SK-N-SH treated with all-trans-retinoic acid at 6 μM for 48 hours (cell line): ENCODE results near the gene PROM2.

Experiments used
- CSDC2 ChIP-seq: fragments of 250-450 bp; sonication (Bioruptor Pico); IDR thresholded peaks from 2 replicates; pipeline ENCODE4 v1.5.0; 2020; ENCODE audit warnings: mild to moderate bottlenecking, moderate library complexity
- RARB ChIP-seq: fragments of 250-450 bp; sonication (Bioruptor Pico); IDR thresholded peaks from 2 replicates; pipeline ENCODE4 v1.8.0; 2021; ENCODE audit warnings: mild to moderate bottlenecking, moderate library complexity
- TOX ChIP-seq: fragments of 250-450 bp; sonication (Bioruptor Pico); IDR thresholded peaks from 2 replicates; pipeline ENCODE4 v1.8.0; 2021; ENCODE audit warnings: mild to moderate bottlenecking, moderate library complexity, borderline replicate concordance

DNA sequence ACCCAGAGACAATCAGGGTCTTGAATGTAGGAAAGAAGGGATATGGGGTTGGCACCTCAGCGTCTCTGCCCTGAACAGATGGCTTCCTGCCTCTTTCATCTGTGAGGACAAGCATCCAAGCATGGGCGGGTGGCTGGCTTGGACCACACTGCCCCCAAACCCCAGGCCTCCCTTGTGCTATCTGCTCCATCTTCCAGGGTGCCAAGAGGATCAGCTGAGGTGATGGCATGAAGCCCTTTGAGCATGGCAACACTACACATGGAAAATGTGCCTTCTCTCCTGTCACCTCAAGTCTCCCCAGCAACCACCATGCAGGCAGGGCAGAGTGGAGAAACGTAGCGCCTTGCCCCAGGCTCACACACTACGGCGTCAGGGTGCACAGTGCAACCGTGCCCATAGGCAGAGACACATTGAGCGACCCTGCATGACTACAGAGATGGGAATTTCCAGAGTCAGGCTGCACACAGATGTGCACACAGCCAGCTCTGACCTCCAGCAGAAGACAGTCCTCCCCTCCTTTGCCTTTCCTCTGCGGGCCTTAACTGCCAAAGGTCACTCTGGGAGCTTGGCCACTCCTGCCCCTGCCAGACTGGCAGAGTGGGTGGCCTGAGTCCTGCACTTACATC, 24.4 kb downstream of the PROM2 start:
- TF ChIP-seq TOX (CRISPR knock-in tag): no peak
- no peak for TF ChIP-seq CSDC2 (CRISPR knock-in tag)
- no peak for TF ChIP-seq RARB (CRISPR knock-in tag)
